K562 (cell line): ENCODE measurements around the gene SCLY.

Source experiments
- CTCF ChIP-seq, 3 experiments: IDR thresholded peaks in 2 of 3; conservative IDR thresholded peaks in 1 of 3; 2 replicates each; pipeline ENCODE4 v1.5.1; 2011 to 2012; ENCODE audit warnings: low read length in 3 of 3, mild to moderate bottlenecking in 3 of 3, control low read depth in 2 of 3, improper control_type of control experiment in 1 of 3, inconsistent platforms in 1 of 3, low read depth in 1 of 3, mixed read lengths in 1 of 3, moderate library complexity in 1 of 3; ENCODE audit not compliant: insufficient read depth in 2 of 3
- EZH2 ChIP-seq: IDR thresholded peaks from 2 replicates; pipeline ENCODE4 v1.6.1; 2012; ENCODE audit warnings: low read depth, mild to moderate bottlenecking, inconsistent platforms, low read length, borderline replicate concordance
- HCFC1 ChIP-seq: IDR thresholded peaks from 2 replicates; pipeline ENCODE4 v1.6.1; 2012; ENCODE audit warnings: low read depth, low read length, improper control_type of control experiment
- HDAC2 ChIP-seq: fragments of 450-650 bp; IDR thresholded peaks from 2 replicates; pipeline ENCODE4 v1.6.1; 2016; ENCODE audit warnings: mild to moderate bottlenecking
- JUN ChIP-seq, 2 experiments: sonication (generic) in 1 of 2; formaldehyde crosslinking in 1 of 2; IDR thresholded peaks; 2 replicates each; pipeline versions ENCODE4 v1.6.1 to v1.8.0; 2012 to 2022; ENCODE audit warnings: borderline replicate concordance in 2 of 2, mild to moderate bottlenecking in 2 of 2, improper control_type of control experiment in 1 of 2, low read depth in 1 of 2, low read length in 1 of 2, missing genetic modification reagents in 1 of 2
- MAX ChIP-seq: sonication (generic); formaldehyde crosslinking; IDR thresholded peaks from 2 replicates; pipeline ENCODE4 v1.9.0; 2022; ENCODE audit warnings: mild to moderate bottlenecking, missing genetic modification reagents
- NCOA1 ChIP-seq: fragments of 450-650 bp; IDR thresholded peaks from 2 replicates; pipeline ENCODE4 v1.6.1; 2016; ENCODE audit warnings: low read depth
- POLR2A ChIP-seq: fragments of 450-650 bp; conservative IDR thresholded peaks from 2 replicates; pipeline ENCODE4 v1.6.1; 2016
- SRSF1 ChIP-seq: fragments of 200-400 bp; formaldehyde crosslinking; IDR thresholded peaks from 2 replicates; pipeline ENCODE4 v1.6.1; 2017; ENCODE audit warnings: mild to moderate bottlenecking, low read depth, low read length, moderate library complexity
- YY1 ChIP-seq, 3 experiments: IDR thresholded peaks; 2 replicates each; pipeline ENCODE4 v1.6.1; 2011; ENCODE audit warnings: low read length in 2 of 3, mild to moderate bottlenecking in 2 of 3, moderate library complexity in 2 of 3, borderline replicate concordance in 1 of 3, control low read depth in 1 of 3, low read depth in 1 of 3; ENCODE audit not compliant: insufficient read depth in 3 of 3, insufficient replicate concordance in 2 of 3, control insufficient read depth in 1 of 3, insufficient read length in 1 of 3; ENCODE audit errors: extremely low read depth in 1 of 3
- TF ChIP-seq, protein P1 (sequence below): sonication (generic); formaldehyde crosslinking; IDR thresholded peaks from 2 replicates; pipeline ENCODE4 v1.8.1; 2023; ENCODE audit warnings: mild to moderate bottlenecking, missing genetic modification reagents

DNA sequence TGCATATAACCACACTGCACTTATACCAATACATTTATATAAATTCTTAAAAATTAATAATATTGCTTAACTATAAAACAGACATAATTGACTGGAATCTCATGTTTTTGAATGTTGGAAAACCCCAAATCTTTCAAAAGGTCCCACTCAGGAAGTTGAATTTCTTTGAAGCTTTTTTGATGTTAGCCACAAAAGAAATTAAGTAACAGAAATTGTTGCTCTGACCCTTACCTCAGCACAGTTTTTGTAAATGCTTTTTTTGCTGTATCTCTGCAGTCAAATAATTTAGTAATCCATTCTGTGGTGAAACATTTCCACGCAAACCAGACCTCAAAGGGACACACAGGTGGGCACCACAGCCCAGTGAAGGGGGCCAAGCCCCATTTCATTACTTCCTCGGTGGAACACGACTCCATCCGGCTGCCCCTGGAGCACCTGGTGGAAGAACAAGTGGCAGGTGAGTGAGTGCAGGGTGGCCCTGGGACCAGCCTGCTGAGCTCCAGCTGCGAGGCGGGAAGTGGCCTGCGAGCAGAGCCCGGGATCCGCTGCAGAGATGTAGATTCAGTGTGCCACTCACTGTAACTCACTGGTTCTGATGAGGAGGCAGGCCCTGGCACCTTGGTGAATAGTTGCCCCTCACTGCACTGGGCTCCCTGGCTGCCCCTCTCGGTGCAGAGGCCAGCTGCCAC, 8.4 kb downstream of the SCLY start:
- TF ChIP-seq JUN (IDR thresholded peaks at IDR 0.05; ENCODE audit: borderline replicate concordance, low read depth, low read length) = no peak
- no peak for TF ChIP-seq JUN (CRISPR knock-in tag; IDR thresholded peaks at IDR 0.05; ENCODE audit: borderline replicate concordance)
- TF ChIP-seq POLR2A = no peak
- no peak for TF ChIP-seq EZH2
- no peak for TF ChIP-seq CTCF (IDR thresholded peaks at IDR 0.05 in 2 of 3, conservative IDR thresholded peaks at IDR 0.05 in 1 of 3; ENCODE audit: insufficient read depth in 2 of 3, low read depth in 1 of 3, low read length in 3 of 3)
- TF ChIP-seq MAX (CRISPR knock-in tag) = no peak
- TF ChIP-seq NCOA1 = no peak
- TF ChIP-seq YY1 (IDR thresholded peaks at IDR 0.05; ENCODE audit: borderline replicate concordance in 1 of 3, control insufficient read depth in 1 of 3, extremely low read depth in 1 of 3, insufficient read depth in 3 of 3, insufficient read length in 1 of 3, insufficient replicate concordance in 2 of 3, low read depth in 1 of 3, low read length in 2 of 3) = no peak
- TF ChIP-seq, protein P1, sequence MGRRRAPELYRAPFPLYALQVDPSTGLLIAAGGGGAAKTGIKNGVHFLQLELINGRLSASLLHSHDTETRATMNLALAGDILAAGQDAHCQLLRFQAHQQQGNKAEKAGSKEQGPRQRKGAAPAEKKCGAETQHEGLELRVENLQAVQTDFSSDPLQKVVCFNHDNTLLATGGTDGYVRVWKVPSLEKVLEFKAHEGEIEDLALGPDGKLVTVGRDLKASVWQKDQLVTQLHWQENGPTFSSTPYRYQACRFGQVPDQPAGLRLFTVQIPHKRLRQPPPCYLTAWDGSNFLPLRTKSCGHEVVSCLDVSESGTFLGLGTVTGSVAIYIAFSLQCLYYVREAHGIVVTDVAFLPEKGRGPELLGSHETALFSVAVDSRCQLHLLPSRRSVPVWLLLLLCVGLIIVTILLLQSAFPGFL (CRISPR knock-in tag) = no peak
- no peak for TF ChIP-seq HDAC2
- TF ChIP-seq HCFC1 = no peak
- no peak for TF ChIP-seq SRSF1
